ENCODE results near the gene CAMK2G.

DNA sequence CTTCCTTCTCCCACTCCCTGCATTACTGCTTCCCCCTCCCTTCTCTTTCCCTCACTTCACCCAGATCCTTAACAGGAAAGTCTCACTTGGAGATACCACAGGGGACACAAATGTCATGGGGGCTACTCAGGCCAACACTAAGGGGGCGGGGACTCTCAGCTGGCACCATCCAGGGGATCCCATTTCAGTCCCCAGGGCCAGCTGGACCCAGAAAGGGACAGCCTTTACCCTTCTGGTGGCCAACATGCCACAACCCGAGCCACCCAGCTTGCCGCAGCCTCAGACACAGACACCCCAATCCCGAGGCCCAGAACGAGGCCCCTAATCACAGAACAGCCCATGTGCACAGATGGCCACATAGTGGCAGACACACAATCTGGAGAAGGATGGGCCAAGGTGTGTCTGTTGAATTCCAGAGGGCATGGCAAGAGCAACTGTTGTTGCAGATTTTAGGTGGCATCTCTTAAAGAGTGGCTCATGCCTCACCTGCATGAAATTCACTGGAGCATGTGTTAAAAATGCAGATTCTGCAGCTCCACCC is 5.6 kb downstream of the CAMK2G start:
- TF ChIP-seq, protein P1, sequence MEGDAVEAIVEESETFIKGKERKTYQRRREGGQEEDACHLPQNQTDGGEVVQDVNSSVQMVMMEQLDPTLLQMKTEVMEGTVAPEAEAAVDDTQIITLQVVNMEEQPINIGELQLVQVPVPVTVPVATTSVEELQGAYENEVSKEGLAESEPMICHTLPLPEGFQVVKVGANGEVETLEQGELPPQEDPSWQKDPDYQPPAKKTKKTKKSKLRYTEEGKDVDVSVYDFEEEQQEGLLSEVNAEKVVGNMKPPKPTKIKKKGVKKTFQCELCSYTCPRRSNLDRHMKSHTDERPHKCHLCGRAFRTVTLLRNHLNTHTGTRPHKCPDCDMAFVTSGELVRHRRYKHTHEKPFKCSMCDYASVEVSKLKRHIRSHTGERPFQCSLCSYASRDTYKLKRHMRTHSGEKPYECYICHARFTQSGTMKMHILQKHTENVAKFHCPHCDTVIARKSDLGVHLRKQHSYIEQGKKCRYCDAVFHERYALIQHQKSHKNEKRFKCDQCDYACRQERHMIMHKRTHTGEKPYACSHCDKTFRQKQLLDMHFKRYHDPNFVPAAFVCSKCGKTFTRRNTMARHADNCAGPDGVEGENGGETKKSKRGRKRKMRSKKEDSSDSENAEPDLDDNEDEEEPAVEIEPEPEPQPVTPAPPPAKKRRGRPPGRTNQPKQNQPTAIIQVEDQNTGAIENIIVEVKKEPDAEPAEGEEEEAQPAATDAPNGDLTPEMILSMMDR (conservative IDR thresholded peaks at IDR 0.05; ENCODE audit: low read length): no peak
- TF ChIP-seq EZH2phosphoT487 (IDR thresholded peaks at IDR 0.05; ENCODE audit: borderline replicate concordance, low read depth, low read length): no peak
